Activated effector memory CD4-positive, alpha-beta T cell treated with anti-CD3 and anti-CD28 coated beads, Interleukin-2, amount 50 U/mL, for 16 hours (primary cell): ENCODE data around the gene RELA.
"Not testable (repeated sequence)": the region's sequence is repeated elsewhere in the genome, so short reads cannot be mapped to it uniquely, and the experiment has no call there.

Experiments used
- DNase-seq: peaks from one replicate; pipeline ENCODE4 v3.0.0-alpha.2; 2020

RELA gene

GRCh38 chr11:65662799-65663638 is at the start of gene RELA:
RELA (minus strand) TSS chr11:65662916; CDS start chr11:65662832, 84 bp downstream.
- DNase-seq = peak; percentile 96

- DNase-seq = peak; percentile 99
Observed at GRCh38 chr11:65711785-65712632, 49.3 kb upstream of the RELA start, which contains the start of gene KAT5. KAT5 (plus strand) TSS chr11:65712252; CDS start chr11:65712268, 16 bp downstream.

DNA sequence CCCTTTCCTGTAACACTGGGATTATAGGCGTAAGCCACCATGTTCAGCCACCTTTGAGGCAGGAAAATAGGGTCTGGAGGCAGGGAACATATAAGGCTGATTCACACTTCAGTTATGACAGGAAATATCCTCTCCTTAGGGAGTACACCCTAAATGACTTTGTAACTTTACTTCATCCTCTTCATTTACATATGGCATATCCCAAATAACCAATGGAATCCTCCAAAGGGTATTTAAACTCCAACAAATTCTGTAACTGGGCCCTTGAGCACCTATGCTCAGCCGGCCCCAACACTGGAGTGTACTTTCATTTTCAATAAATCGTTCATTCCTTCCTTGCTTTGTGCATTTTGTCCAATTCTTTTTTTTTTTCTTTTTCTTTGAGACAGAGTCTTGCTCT is 47.7 kb upstream of the RELA start:
- DNase-seq = no peak

- no peak for DNase-seq
Observed at GRCh38 chr11:65709661-65710060, 46.9 kb upstream of the RELA start.

GRCh38 chr11:65708451-65708850 is 45.7 kb upstream of the RELA start:
- DNase-seq = no peak

GRCh38 chr11:65707002-65707401 is 44.3 kb upstream of the RELA start:
- not testable (repeated sequence) for DNase-seq

- DNase-seq = peak; percentile 91
Observed at GRCh38 chr11:65706303-65706763, 43.6 kb upstream of the RELA start.

GRCh38 chr11:65703846-65704245 is 41.1 kb upstream of the RELA start:
- no peak for DNase-seq

- DNase-seq = no peak
Observed at GRCh38 chr11:65701686-65702085, 39.0 kb upstream of the RELA start.

DNA sequence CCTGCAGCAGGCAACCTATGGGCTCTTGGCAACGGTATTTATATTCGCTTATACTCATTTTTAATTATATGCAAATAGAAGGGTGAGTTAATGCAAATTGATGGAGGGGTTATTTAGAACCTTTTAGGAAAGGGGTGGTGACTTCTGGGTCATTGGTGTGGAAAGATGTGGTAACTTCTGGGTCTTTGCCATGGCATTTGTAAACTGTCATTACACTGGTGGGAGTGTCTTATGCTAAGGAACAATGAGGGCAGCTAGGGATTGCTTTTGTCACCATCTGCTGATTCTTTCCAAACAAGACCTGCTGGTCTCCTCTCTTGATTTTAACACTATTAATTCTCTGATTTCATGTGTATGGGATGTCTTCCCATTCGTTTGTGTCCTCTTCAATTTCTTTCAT is 37.7 kb upstream of the RELA start:
- DNase-seq = no peak

DNA sequence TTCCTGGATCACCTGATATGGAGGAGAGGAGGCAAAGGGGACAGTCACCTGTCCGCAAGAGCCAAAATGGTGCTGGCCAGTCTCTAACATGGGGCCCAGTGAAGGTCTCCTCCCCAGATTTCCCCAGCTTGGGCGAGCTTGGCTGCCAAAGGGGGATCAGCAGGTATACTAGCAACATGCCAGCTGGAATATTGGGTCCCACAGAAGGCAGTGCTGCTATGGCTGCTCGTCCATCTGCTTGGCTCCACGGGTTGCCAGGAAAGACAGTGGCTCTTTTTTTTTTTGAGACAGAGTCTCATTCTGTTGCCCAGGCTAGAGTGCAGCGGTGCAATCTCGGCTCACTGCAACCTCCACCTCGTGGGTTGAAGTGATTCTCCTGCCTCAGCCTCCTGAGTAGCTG is 36.6 kb upstream of the RELA start:
- no peak for DNase-seq

GRCh38 chr11:65698205-65698604 is 35.5 kb upstream of the RELA start:
- no peak for DNase-seq

GRCh38 chr11:65696802-65697552 is 34.3 kb upstream of the RELA start:
- DNase-seq = no peak

DNA sequence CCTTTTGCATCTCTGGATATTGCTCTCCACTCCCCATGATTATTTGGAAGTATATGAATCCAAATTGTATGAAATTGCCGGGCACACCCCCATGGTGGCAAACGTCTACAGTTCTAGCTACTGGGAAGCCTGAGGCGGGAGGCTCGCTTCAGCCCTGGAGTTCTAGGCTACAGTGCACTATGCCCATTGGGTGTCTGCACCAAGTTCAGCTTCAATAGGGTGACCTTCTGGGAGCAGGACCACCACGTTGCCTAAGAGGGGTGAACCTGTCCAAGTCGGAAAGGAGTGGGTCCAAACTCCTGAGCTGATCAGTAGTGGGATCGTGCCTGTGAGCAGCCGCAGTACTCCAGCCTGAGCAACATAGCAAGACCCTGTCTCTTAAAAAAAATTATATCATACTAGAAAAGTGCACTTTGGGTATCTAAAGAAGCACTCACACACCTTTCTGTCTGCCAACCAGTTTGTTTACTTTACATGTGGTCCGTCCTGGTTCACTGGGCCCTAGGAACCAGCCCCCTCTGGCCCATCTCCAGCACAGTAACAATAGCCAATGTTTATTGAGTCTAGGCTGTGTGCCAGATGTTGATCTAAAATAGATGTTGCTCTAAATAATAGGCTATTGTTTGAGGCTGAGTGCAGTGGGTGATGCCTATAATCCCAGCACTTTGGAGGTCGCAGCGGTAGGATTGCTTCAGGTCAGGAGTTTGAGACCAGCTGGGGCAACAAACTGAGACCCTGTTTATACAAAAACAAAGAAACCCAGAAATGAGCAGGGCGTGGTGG is 32.9 kb upstream of the RELA start:
- DNase-seq = no peak

DNA sequence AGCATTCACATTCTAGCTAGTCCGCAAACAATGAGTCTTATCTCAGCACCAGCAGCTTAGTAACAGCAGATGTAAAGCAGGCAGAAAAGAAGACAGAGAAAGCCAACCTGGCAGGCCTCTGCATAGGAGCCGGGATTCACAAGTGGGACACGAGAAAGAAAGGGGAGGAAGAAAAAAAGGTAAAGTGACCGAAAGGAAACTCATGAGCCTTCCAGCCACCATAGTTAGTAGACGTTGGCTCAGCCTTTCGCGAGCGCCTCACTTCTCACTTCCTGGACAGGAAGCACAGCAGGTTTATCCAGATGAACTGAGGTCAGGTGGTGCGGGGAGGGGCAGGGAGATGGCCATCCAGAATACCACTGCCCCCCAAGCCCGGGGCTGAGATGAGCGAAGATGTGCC is 29.7 kb upstream of the RELA start:
- no peak for DNase-seq

GRCh38 chr11:65691847-65692246 is 29.1 kb upstream of the RELA start:
- DNase-seq = not testable (repeated sequence)

DNA sequence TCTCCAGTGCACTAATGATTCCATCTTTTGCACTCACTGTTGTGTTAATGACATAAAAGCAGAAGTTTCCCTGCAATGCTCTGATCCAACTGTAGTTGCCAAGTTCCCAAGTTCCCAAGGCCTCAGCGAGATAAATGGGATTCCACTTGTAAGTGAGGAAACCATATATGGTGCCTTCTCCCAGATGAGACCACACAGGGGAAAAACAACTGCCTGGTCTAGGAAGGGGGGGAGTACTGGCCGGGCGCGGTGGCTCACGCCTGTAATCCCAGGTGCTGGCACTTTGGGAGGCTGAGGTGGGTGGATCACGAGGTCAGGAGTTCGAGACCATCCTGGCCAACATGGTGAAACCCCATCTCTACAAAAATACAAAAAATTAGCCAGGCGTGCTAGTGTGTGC is 23.3 kb upstream of the RELA start:
- DNase-seq = no peak

- DNase-seq = not testable (repeated sequence)
Observed at GRCh38 chr11:65683480-65683879, 20.8 kb upstream of the RELA start.

GRCh38 chr11:65680192-65680743 is 17.6 kb upstream of the RELA start:
- DNase-seq = no peak

- DNase-seq = no peak
Observed at GRCh38 chr11:65672982-65673381, 10.3 kb upstream of the RELA start.

GRCh38 chr11:65672180-65672860 is 9.6 kb upstream of the RELA start:
- no peak for DNase-seq
